Ureter (tissue), 1 donor: ENCODE measurements around the gene RNF40. TPM values are rescaled to one million over a fixed set of nuclear protein-coding genes. Genes with fewer than 3 reads are reported as not detected.
"Not testable (repeated sequence)": the region's sequence is repeated elsewhere in the genome, so short reads cannot be mapped to it uniquely, and the experiment has no call there.

ENCODE experiments used
- DNase-seq: peaks from one replicate; pipeline ENCODE4 v3.0.0-alpha.2; 2020; ENCODE audit warnings: low spot score
- total RNA-seq: library from RNA; stranded (reverse); gene quantifications from one replicate; pipeline ENCODE4 v1.2.4, GENCODE V29; 2023
- donor health status: DM: yes; HTN: yes; CAD: no.

Gene RNF40
- total RNA-seq, 1 donor from 2014 or later: 133 TPM

DNA sequence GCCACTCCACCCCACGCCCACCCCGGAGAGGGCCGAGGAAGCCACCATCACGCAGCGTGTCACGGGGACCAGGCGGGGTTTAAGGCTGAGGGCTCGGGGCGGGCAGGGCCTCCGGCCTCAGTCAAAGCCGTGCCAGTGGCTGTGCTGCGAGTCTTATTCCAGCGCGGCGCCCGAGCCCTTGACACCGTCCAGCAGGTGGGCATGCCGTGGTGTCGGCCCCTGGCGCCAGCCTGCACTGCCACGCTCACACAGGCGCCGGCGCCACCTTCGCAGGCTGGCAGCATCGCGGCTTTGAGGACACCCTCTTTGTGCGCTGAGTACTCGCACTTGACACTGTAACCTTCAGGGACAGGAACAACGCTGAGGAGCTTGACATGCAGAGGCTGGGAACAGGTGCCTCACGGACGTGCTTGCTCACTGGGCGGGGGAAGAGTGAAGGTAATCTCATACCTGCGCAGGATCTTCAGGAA lies 58.9 kb downstream of the RNF40 start:
- DNase-seq: no peak

DNA sequence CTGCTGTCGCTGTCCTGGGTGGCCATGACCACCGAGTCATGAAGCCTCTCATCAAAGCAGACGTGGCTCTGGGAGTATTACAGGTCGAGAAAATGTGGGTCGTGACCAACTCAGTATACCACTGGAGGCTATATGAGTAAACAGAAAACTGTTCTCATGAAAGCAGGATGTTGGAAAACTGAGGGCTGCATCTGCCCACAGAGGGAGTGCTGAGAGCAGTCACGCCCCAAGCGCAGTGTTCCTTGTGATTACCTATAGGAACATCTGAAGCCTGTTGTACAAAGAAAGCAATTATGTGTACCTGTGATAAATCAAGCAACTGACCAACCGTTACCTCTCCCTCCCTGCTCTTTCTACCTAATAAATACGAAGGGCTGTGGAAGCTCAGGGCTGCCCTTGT lies 59.3 kb downstream of the RNF40 start:
- DNase-seq: not testable (repeated sequence)

DNA sequence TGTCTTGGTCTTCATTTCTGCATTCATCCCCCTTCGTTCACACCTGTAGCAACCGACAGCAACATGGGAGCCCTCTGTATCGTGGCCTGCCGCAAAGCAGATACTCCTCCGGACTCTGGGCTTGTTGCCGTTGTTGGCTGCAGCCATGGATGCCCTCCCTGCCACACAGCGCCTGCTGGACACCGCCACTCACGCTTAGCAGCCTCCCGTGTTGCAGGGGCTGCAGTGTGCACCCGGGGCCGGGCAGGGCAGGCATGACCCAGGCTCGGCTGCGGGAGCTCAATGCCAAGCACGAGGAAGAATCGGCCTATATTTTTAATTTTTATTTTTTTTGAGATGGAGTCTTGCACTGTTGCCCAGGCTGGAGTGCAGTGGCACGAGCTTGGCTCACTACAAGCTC lies 59.8 kb downstream of the RNF40 start:
- no peak for DNase-seq

Other genes starting within 250 kb of the RNF40 start
- 37.6 TPM for gene ZNF768, start 235.8 kb upstream of the RNF40 start, total RNA-seq
- gene ZNF747, start 227.5 kb upstream of the RNF40 start, total RNA-seq: 10.4 TPM
- gene ZNF764, start 203.9 kb upstream of the RNF40 start, total RNA-seq: 6.9 TPM
- 10.8 TPM for gene ZNF688, start 190.6 kb upstream of the RNF40 start, total RNA-seq
- 25.2 TPM for gene ZNF785, start 176.6 kb upstream of the RNF40 start, total RNA-seq
- 10.2 TPM for gene ZNF689, start 151.9 kb upstream of the RNF40 start, total RNA-seq
- 37.8 TPM for gene PRR14, start 111.4 kb upstream of the RNF40 start, total RNA-seq
- gene FBRS, start 103.9 kb upstream of the RNF40 start, total RNA-seq: 82.5 TPM
- 82.3 TPM for gene SRCAP, start 63.2 kb upstream of the RNF40 start, total RNA-seq
- gene PHKG2, start 13.9 kb upstream of the RNF40 start, total RNA-seq: 35.9 TPM
- 8.7 TPM for gene CFAP119, start 260 bp upstream of the RNF40 start, total RNA-seq
- 21.6 TPM for gene ZNF629, start 24.9 kb downstream of the RNF40 start, total RNA-seq
- 35.9 TPM for gene BCL7C, start 131.8 kb downstream of the RNF40 start, total RNA-seq
- 8.2 TPM for gene CTF1, start 134.3 kb downstream of the RNF40 start, total RNA-seq
- 25.7 TPM for gene FBXL19, start 161.2 kb downstream of the RNF40 start, total RNA-seq
- 25.9 TPM for gene ORAI3, start 186.7 kb downstream of the RNF40 start, total RNA-seq
- gene SETD1A, start 195.4 kb downstream of the RNF40 start, total RNA-seq: 19.6 TPM
- 14.8 TPM for gene HSD3B7, start 222.9 kb downstream of the RNF40 start, total RNA-seq
- gene STX1B, start 248.3 kb downstream of the RNF40 start, total RNA-seq: 1.6 TPM